ENCODE data around the gene LAP3. TPM values are rescaled to one million over a fixed set of nuclear protein-coding genes. Genes with fewer than 3 reads are reported as not detected.

LAP3 gene
- total RNA-seq, 1 donor from 2014 or later, result 77.6 TPM

DNA sequence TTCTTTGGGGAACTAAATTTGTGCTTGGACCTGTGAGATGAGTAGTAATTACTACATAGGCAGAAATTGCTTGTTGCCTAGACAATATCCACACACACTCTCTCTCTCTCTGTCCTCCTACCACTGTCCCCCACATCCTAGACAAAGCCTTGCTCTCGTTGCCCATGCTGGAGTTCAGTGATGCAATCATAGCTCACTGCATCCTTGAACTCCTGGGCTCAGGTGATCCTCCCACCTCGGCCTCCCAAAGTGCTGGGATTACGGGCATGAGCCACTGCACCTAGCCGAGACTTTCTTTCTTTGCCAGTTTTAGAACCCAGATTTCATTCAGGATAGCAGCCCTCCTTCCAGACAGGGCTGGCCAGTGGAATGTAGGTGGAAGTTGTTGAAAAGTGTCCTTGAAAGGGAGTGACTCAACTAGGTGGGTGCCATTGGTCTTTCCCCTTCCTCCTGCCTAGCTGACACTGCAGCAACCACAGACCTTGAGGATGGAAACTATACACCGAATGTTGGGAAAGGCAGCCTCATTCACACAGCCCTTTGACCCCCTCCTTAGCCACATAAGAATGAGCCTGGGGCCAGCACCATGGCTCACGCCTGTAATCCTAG lies 16.8 kb upstream of the LAP3 start:
- H3K27ac ChIP-seq, result no peak overlapping the region
- H3K27me3 ChIP-seq, result no peaks in the 10 kb centered on the region
- no peak overlapping the region for H3K4me3 ChIP-seq
- intact Hi-C loops (cut with DNase I), result loop anchor here (10.0 kb wide), 1 partner anchor 65 kb away; no protein-coding TSS in a partner anchor
- DNase-seq (ENCODE audit: extremely low spot score in 2 of 2), result no peak
- no peaks in the 10 kb centered on the region for H3K36me3 ChIP-seq
- no peaks in the 10 kb centered on the region for H3K4me1 ChIP-seq
- TF ChIP-seq POLR2A (IDR thresholded peaks at IDR 0.05), result no peak
- TF ChIP-seq, protein P1, sequence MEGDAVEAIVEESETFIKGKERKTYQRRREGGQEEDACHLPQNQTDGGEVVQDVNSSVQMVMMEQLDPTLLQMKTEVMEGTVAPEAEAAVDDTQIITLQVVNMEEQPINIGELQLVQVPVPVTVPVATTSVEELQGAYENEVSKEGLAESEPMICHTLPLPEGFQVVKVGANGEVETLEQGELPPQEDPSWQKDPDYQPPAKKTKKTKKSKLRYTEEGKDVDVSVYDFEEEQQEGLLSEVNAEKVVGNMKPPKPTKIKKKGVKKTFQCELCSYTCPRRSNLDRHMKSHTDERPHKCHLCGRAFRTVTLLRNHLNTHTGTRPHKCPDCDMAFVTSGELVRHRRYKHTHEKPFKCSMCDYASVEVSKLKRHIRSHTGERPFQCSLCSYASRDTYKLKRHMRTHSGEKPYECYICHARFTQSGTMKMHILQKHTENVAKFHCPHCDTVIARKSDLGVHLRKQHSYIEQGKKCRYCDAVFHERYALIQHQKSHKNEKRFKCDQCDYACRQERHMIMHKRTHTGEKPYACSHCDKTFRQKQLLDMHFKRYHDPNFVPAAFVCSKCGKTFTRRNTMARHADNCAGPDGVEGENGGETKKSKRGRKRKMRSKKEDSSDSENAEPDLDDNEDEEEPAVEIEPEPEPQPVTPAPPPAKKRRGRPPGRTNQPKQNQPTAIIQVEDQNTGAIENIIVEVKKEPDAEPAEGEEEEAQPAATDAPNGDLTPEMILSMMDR (IDR thresholded peaks at IDR 0.05), result no peak
- no peak for TF ChIP-seq POLR2AphosphoS5 (IDR thresholded peaks at IDR 0.05; ENCODE audit: insufficient read depth in 1 of 2, low read depth in 1 of 2)
- no peaks in the 10 kb centered on the region for H3K9me3 ChIP-seq

DNA sequence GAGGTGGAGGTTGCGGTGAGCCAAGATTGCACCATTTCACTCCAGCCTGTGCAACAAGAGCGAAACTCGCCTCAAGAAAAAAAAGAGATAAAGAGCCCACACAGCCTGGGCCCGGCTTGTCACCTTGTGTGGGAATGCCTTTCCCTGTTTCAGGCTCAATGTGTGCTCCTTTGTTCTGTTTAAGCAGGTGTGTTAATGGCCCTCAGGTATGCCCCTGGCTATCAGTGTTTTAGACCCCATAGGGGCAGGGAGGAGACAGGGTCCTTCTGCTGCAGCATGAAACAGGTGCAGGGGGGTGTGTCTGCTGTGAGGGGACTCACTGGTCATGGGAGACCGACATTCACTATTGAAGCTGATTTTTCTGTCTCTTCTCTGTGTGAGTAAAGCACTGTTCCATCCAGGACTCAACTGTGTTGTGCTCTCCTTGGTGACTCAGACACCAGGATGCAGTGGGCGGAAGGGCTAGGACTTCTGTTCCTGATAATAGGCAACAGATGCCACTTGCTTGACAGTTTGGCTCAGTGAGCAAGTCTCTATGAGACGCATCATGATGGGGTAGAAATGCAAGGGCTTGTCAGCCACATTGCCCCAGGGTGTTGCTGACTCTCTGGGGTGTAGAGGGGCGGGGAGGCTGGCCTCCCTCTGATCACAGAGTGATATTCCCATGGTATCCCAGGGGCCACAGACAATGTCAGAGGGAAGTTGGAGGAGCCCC lies 15.6 kb upstream of the LAP3 start:
- Histone ChIP-seq H3K9me3 (no peaks in the 10 kb centered on the region), H3K27me3 (no peaks in the 10 kb centered on the region), H3K27ac (no peak overlapping the region), H3K36me3 (no peaks in the 10 kb centered on the region), H3K4me1 (no peaks in the 10 kb centered on the region), H3K4me3 (no peak overlapping the region)
- no peak for DNase-seq (ENCODE audit: extremely low spot score in 2 of 2)
- intact Hi-C loops (cut with DNase I), result loop anchor here (10.0 kb wide), 1 partner anchor 63 kb away; no protein-coding TSS in a partner anchor
- TF ChIP-seq, protein P1 (IDR thresholded peaks at IDR 0.05), result no peak
- TF ChIP-seq POLR2AphosphoS5 (IDR thresholded peaks at IDR 0.05; ENCODE audit: insufficient read depth in 1 of 2, low read depth in 1 of 2) (no peak), POLR2A (IDR thresholded peaks at IDR 0.05) (no peak)

DNA sequence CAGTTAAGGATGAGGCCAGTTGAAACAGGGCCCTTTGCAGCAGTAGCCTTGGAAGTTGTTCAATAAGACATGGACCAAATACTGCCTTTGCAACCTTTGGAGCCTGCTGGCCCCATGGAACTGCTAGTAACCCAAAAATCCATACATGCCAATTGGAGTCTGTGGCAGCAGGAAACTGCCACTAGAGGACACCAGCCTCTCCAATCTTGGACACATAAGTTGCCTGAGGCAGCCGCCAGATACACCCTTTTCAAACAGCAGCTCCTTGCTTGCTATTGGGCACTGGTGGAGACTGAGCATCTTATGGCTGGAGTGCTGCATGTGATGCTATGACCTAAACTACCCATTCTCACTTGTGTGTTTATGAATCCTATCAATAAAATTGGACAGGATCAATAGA lies 14.8 kb upstream of the LAP3 start:
- H3K27me3 ChIP-seq, result no peaks in the 10 kb centered on the region
- H3K27ac ChIP-seq, result no peak overlapping the region
- TF ChIP-seq POLR2A (IDR thresholded peaks at IDR 0.05), result no peak
- TF ChIP-seq, protein P1 (IDR thresholded peaks at IDR 0.05), result no peak
- no peak for TF ChIP-seq POLR2AphosphoS5 (IDR thresholded peaks at IDR 0.05; ENCODE audit: insufficient read depth in 1 of 2, low read depth in 1 of 2)
- H3K4me3 ChIP-seq, result no peak overlapping the region
- no peaks in the 10 kb centered on the region for H3K36me3 ChIP-seq
- H3K9me3 ChIP-seq, result no peaks in the 10 kb centered on the region
- intact Hi-C loops (cut with DNase I), result loop anchor here (10.0 kb wide), 1 partner anchor 63 kb away; no protein-coding TSS in a partner anchor
- H3K4me1 ChIP-seq, result no peaks in the 10 kb centered on the region
- no peak for DNase-seq (ENCODE audit: extremely low spot score in 2 of 2)

DNA sequence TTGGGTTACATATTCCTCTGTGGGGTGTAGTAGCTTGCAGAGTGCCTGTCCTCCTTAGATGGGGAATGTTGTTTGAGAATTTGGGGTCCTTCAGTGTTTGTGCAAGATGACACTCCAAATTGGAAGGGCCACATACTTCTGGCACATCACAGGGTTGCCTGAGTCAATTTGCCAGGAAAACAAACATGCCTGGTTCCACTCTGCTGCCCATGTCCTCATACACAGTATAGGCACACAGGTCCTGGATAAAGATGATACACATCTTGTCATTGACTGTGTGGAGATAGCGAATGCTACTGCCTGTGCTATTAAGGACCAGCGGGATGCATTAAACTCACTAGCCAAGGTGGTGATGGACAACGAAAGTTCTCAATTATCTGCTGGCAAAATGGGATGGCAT lies 11.2 kb upstream of the LAP3 start:
- DNase-seq (ENCODE audit: extremely low spot score in 2 of 2), result no peak
- H3K36me3 ChIP-seq, result no peaks in the 10 kb centered on the region
- no peak for TF ChIP-seq POLR2AphosphoS5 (IDR thresholded peaks at IDR 0.05; ENCODE audit: insufficient read depth in 1 of 2, low read depth in 1 of 2)
- TF ChIP-seq, protein P1 (IDR thresholded peaks at IDR 0.05), result no peak
- no peak for TF ChIP-seq POLR2A (IDR thresholded peaks at IDR 0.05)
- H3K9me3 ChIP-seq, result no peaks in the 10 kb centered on the region
- intact Hi-C loops (cut with DNase I), result loop anchor here (10.0 kb wide), 1 partner anchor 59 kb away; no protein-coding TSS in a partner anchor
- no peaks in the 10 kb centered on the region for H3K27me3 ChIP-seq
- no peak overlapping the region for H3K4me3 ChIP-seq
- H3K4me1 ChIP-seq, result no peaks in the 10 kb centered on the region
- no peak overlapping the region for H3K27ac ChIP-seq

DNA sequence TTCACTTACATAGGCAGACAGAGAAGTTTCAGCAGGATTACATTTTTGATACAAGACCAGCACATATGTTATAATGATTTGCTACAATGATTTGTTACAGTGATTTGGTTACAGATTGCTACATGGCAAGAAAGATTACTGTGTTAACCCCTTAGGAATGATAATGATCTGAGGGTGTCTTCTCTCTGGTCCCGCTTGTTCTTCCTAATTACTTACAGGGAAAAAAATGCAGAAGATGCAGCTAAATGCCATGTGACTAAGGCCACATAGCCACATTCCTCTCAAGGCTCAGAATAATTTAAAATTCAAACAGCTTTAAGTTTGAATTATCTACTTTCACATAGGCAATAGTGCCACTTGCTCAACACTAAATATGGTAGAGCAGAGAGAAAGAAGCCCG lies 9.7 kb upstream of the LAP3 start:
- Histone ChIP-seq H3K36me3 (no peaks in the 10 kb centered on the region), H3K4me3 (no peak overlapping the region), H3K9me3 (no peaks in the 10 kb centered on the region), H3K27ac (no peak overlapping the region), H3K27me3 (no peaks in the 10 kb centered on the region), H3K4me1 (no peaks in the 10 kb centered on the region)
- no peak for TF ChIP-seq POLR2AphosphoS5 (IDR thresholded peaks at IDR 0.05; ENCODE audit: insufficient read depth in 1 of 2, low read depth in 1 of 2)
- TF ChIP-seq, protein P1 (IDR thresholded peaks at IDR 0.05), result no peak
- intact Hi-C loops (cut with DNase I), result loop anchor here (10.0 kb wide), 1 partner anchor 58 kb away; no protein-coding TSS in a partner anchor
- no peak for DNase-seq (ENCODE audit: extremely low spot score in 2 of 2)

All from vagina (tissue), 2 donors.